WTC11 (cell line): ENCODE measurements around the gene PCBP3. TPM values are rescaled to one million over a fixed set of nuclear protein-coding genes. Genes with fewer than 3 reads are reported as not detected.

Experiments used
- ATAC-seq: fragments of 200-7000 bp; cut with Tn5 transposase; 2 replicates; pipeline ENCODE4 v1.10.0; 2021; ENCODE audit warnings: mild to moderate bottlenecking, moderate library complexity
- CTCF ChIA-PET: fragments of 300-600 bp; sonication (Branson Sonifier 250); formaldehyde crosslinking; loops from one replicate; lab custom pipeline; 2021; ENCODE audit warnings: antibody characterized with exemption; lab: Charles Lee
- POLR2A ChIA-PET: fragments of 350-600 bp; sonication (Branson Sonifier 250); formaldehyde crosslinking; loops from one replicate; lab custom pipeline; 2021; ENCODE audit warnings: antibody characterized with exemption; lab: Charles Lee
- DNase-seq: peaks from one replicate; pipeline ENCODE4 v3.0.0; 2021; ENCODE audit warnings: low spot score
- H3K27ac Mint-ChIP-seq: 2 replicates; pipeline ENCODE4 v1.8.0; 2021; ENCODE audit warnings: mixed read lengths
- H3K27me3 Mint-ChIP-seq: 2 replicates; pipeline ENCODE4 v1.8.0; 2021; ENCODE audit warnings: low read depth, mild to moderate bottlenecking, moderate library complexity, mixed read lengths
- H3K36me3 Mint-ChIP-seq: 2 replicates; pipeline ENCODE4 v1.8.0; 2021; ENCODE audit warnings: mixed read lengths
- H3K4me1 Mint-ChIP-seq: 2 replicates; pipeline ENCODE4 v1.8.0; 2022; ENCODE audit warnings: mixed read lengths
- H3K4me3 Mint-ChIP-seq: 2 replicates; pipeline ENCODE4 v1.8.0; 2021; ENCODE audit warnings: mild to moderate bottlenecking, moderate library complexity, mixed read lengths
- H3K9me3 Mint-ChIP-seq: 2 replicates; pipeline ENCODE4 v1.8.0; 2021; ENCODE audit warnings: mixed read lengths
- ETV6 ChIP-seq: sonication (generic); formaldehyde crosslinking; IDR thresholded peaks from 2 replicates; pipeline ENCODE4 v1.8.1; 2022; ENCODE audit warnings: mild to moderate bottlenecking, missing genetic modification reagents
- total RNA-seq: library from RNA; stranded (reverse); gene quantifications from 3 replicates; pipeline ENCODE4 v1.2.3, GENCODE V29; 2021
- TF ChIP-seq, protein P1 (sequence below): fragments of 250-450 bp; sonication (Bioruptor Pico); IDR thresholded peaks from 2 replicates; pipeline ENCODE4 v1.9.0; 2021; ENCODE audit warnings: moderate library complexity, mild to moderate bottlenecking, inconsistent platforms, borderline replicate concordance

Gene PCBP3
- total RNA-seq, 1 experiment from 2014 or later: 8.5 TPM

DNA sequence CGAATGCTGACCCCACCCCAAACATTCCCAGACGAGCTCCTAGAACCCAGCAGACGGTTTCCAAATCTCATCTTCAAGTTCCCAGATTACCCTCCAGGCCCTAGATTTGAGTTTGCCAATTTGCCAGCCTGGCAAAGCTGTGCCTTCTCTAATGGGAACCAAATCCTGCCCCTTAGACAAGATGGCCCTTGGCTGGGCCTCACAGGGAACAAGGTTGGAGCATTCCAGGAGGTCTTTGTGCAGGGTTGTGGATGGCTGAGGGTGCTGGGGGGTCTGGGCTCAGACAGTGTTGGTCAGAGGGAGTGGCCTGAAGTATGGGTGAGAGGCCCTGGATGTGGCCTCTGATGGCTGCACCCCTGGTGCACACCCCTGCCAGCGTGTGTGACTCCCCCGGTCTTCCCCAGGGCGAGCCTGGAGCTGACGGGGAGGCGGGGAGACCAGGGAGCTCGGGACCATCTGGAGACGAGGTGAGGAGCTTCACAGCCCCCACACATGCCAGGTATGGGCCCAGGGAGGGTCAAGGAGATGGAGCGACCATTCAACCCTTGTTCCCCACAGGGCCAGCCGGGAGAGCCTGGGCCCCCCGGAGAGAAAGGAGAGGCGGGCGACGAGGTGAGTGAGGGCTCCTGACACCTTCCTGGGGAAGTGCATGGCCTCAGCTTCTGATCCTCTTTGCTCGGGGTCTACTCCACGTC lies 348.2 kb downstream of the PCBP3 start:
- no peak overlapping the region for H3K27ac Mint-ChIP-seq
- no peaks in the 10 kb centered on the region for H3K27me3 Mint-ChIP-seq
- H3K9me3 Mint-ChIP-seq: no peaks in the 10 kb centered on the region
- no peaks in the 10 kb centered on the region for H3K4me1 Mint-ChIP-seq
- ChIA-PET POLR2A (no interaction called here), CTCF (interaction anchor here (1.2 kb wide), 1 partner anchor 152 kb away, joined by 3 read pairs; no protein-coding TSS in a partner anchor)
- no peak overlapping the region for H3K4me3 Mint-ChIP-seq
- TF ChIP-seq ETV6 (CRISPR knock-in tag): no peak
- TF ChIP-seq, protein P1, sequence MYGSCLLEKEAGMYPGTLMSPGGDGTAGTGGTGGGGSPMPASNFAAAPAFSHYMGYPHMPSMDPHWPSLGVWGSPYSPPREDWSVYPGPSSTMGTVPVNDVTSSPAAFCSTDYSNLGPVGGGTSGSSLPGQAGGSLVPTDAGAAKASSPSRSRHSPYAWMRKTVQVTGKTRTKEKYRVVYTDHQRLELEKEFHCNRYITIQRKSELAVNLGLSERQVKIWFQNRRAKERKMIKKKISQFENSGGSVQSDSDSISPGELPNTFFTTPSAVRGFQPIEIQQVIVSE (CRISPR knock-in tag): no peak
- peaks cover 11% of the 10 kb centered on the region; the same call in 1 of the 2 replicates for H3K36me3 Mint-ChIP-seq
- no peak for DNase-seq
- ATAC-seq: no peak

Other genes with a start within 250 kb of the PCBP3 start
- gene COL18A1, start 238.6 kb upstream of the PCBP3 start, total RNA-seq: 231 to 241 TPM (median 231 TPM) in 3 replicates
- 27.7 to 29.8 TPM (median 28.3 TPM) in 3 replicates for gene SLC19A1, start 101.3 kb upstream of the PCBP3 start, total RNA-seq